Measurements from ENCODE around the gene ZNRF2.
"Not testable (repeated sequence)": the region's sequence is repeated elsewhere in the genome, so short reads cannot be mapped to it uniquely, and the experiment has no call there.

The ZNRF2 gene

GRCh38 chr7:30263090-30263710, 21.2 kb upstream of the ZNRF2 start:
- DNase-seq, result no peak

GRCh38 chr7:30264052-30264451, 20.3 kb upstream of the ZNRF2 start:
- DNase-seq, result no peak

- DNase-seq, result not testable (repeated sequence)
Observed at GRCh38 chr7:30265189-30265588, 19.2 kb upstream of the ZNRF2 start.

DNA sequence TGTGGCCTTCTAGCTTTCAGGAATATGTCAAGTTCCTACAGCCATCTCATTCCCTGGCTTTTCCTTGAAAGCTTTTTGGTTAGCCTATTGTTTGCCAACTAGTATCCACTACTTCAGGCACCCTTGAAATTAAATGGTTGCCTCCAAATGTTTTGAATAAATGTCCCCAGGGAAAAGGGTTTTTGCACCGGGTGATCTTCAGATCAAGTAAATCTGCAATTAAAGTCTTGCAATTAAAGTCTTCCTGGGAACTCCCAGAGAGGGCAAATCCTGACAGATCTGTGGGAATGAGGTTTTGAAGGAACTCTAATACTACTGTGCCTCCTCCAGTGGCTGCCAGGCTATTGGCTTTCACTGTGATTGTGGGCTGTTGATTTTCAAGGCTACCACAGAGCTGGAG, 17.7 kb upstream of the ZNRF2 start:
- DNase-seq, result no peak

- DNase-seq, result no peak
Observed at GRCh38 chr7:30268586-30268985, 15.8 kb upstream of the ZNRF2 start.

DNA sequence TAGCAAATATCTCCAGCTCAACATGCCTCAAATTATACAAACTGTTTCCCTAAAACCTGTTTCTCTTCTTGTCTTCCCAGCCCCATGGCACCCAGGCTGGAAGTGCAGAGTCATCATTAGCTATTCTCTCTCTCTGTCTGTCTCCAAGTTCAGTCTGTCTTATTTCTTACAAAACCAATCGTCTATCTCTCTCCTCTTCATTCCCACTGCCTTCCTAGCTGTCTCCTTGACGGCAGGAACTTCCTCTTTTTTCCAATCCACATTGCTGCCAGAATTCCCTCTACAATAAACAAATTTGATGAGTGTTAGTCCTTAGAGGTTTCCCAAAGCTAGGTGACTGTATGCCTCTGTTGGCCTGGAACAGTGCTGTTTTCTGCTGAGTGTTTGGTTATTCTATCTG, 14.9 kb upstream of the ZNRF2 start:
- no peak for DNase-seq

GRCh38 chr7:30270921-30271320, 13.5 kb upstream of the ZNRF2 start:
- DNase-seq, result no peak

- no peak for DNase-seq
Observed at GRCh38 chr7:30272126-30272525, 12.3 kb upstream of the ZNRF2 start.

DNA sequence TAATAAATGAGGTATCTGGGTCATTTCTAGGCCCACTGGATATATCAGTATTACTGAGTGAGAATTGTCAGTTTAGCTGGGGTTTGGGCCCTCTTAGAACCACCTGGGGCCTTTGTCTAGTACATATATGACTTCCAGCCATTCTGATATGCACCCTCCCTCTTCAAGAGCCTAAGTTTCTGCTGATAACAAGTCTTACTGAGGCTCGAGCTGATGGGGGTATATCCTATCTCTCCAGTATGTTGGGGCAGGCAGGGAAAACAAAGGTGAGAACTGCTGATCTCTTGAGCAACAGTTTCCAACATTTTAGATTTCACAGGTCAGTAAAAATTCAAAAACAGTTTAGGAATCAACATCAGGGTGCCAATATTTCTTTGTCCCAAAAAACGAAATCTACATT, 10.8 kb upstream of the ZNRF2 start:
- DNase-seq, result no peak

GRCh38 chr7:30274641-30275040, 9.8 kb upstream of the ZNRF2 start:
- no peak for DNase-seq

- peak; percentile 26 for DNase-seq
Observed at GRCh38 chr7:30276203-30276900, 8.0 kb upstream of the ZNRF2 start.

DNA sequence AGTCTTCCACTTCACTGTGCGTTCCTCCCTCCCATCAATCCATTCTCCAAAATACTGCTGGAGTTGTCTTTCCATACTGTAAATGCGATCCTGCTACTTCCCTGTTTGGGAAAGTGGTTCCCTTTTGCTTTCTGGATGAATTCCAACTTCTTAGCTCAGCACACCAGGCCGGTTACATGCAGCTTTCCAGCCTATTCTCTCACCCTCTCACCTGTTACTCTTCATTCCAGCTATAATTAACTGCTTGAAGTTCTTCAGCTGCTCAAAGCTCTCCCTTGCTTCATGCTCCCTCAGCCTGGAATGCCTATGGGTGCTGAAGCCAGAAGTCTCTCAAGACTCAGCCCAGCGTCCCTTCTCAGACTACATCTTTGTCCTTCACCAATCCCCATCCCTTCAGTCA, 6.0 kb upstream of the ZNRF2 start:
- DNase-seq, result peak; percentile 71

DNA sequence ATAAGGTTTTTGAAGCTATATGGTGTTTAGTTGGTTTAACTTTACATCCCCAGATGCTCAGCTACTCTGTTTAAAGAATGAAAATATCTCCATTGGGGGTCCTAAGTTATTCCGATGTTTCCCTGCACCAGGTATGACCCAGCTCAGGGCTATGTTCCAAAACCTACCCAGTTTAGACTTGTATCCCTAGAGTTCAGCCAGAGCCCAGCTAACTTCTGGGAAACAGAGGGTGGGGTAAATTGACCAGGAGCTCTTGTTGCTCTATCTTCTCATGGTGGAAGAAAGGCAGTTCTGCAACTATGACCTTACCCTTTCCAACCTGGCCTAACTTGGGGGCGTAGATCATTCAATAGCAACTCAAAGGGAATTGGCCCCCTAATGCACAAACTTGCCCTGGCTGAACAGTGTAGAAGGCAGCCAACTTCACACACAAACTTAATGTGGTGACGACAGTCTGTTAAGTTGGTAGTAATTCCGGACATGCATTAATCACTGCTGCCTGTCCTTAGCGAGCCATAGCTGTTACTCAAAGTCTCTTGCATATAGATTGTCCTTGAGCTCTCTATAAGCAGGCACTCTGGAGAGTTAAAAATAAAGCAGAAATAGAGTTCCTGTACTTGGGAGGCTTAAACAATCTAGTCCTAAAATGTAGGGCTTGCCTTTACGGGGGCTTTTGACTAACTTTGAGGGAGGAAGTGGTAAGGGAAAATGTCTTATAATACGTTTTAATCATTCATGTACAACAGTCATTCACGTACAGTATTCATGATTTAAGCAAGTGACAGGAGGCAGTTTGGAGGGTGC, 5.3 kb upstream of the ZNRF2 start:
- DNase-seq, result no peak

DNA sequence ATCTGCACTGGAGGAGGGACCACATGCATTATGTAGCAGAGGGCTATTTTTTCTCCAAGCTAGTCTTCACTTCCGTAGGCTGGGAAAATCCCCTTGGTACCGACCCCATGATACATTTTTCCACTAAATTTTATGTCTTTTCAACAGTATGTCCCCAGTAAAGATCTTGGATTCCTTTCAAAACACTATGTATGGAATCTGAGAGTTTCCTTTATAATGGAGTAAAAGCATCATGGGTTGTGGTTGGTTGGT, 4.8 kb upstream of the ZNRF2 start:
- no peak for DNase-seq

DNA sequence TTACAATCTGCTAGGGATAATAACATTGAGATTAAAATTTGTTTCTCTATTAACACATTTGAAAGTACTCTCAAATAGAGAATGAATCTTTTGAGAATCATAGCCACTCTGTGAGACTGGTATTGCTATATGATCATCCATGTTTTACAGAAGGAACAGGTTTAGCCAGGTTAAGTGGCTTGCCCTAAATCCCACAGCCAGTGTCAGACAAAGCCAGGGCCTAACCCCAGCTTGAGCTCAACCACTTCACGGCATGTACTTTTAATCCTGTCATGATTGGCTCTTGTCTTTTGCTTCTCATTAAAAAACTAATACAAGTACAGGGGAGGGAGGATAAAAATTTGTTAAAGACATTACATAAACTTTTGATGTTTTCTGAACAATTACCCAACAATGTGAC, 3.8 kb upstream of the ZNRF2 start:
- DNase-seq, result no peak

DNA sequence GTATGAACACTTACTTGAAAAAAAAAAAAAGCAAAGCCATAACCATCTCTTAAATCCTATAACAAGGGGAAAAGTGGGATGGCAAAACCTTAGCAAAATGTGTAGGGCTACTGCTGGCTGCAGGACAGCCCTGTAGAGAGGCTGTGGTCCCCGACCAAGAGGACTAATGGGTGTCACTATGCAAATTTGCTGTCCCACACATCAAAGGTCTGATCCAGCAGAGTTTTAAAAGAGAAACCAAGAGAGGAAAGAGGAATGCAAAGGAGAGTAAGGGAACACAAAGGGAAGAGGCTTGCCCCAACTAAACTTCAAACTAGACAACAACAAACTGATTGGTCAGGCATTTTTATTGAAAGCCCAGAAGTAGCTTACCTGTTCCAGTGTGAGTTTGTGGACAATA, 3.1 kb upstream of the ZNRF2 start:
- no peak for DNase-seq

GRCh38 chr7:30281791-30282190, 2.6 kb upstream of the ZNRF2 start:
- DNase-seq, result no peak

DNA sequence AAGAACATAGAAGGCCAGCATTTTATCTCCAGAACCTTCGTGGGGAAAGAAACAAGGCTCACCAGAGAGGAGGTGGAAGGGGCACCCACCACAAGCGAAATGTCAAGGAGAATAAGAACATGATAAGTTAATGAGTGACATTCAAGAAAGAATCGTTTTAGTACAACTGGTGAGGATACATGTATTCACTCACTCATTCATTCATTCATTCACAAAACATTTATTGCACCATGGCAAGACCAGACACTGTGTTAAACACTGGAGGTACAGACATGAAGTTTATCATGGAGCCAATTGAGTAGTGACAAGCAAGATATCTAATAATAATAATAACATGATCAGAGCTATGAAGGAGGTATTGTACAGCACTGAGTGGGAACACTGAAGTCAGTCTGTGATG, 1.7 kb upstream of the ZNRF2 start:
- no peak for DNase-seq

DNA sequence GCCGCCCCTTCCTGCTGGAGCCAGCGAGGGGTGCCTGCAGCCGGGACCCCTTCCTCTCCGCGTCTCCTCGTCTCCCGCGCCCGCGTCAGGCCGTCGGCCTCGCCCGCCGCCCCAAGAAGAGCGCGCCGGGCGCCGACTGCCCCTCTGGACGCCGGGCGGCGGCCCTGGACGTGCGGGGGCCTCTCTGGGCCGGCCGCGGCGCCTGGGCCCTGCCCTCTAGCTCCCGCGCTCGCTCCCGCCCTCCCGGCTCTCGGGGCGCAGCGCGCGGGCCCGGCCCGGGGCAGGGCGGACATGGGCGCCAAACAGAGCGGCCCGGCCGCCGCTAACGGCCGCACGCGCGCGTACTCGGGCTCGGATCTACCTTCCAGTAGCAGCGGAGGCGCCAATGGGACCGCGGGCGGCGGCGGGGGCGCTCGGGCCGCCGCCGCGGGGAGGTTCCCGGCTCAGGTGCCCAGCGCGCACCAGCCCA, 704 bp downstream of the ZNRF2 start:
- peak; percentile 44 for DNase-seq

DNA sequence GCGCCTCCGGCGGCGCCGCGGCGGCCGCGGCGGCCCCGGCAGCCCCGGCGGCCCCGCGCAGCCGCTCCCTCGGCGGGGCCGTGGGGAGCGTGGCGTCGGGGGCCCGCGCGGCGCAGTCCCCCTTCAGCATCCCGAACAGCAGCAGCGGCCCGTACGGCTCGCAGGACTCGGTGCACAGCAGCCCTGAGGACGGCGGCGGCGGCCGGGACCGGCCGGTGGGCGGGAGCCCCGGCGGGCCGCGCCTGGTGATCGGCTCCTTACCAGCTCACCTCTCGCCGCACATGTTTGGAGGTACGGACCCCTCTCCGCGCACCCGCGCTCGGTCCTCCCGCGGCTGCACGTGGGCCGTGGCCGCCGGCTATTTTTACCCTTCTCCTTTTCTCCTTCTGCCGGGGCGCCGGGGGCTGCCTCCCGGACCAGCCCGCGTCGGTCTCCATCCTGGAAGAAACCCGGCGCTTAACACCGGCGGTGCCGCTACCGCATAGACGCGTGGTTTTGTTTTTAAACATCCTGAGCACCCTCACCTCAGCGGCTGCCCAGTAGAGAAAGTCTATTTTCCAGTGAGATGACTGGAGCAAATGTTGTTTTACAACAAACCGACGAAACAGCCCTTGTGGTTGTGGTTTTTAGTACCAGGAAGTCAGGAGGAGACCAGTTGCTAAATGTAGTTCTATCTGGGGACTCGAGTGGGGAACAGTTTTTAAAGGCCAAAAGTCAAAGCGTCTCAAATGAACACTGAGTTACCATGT, 1.3 kb downstream of the ZNRF2 start:
- DNase-seq, result peak; percentile 19

DNA sequence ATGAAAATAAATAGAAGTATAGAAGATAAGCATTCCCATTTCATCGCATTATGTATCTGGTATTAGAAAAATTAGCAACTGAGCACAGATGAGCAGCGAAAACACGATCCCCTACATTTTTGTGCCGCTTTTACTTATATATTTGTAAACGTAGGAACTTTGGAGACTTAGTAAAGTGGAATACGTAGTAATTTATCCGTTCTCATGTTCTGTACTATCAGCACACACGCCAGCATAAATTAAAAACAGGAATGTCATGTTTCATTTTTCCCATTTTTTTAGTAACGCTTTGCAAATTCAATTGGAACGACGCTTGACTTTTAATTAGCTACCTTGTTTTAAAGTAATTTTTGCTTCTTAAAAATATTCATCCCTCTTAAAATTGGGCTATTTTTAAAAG, 2.4 kb downstream of the ZNRF2 start:
- DNase-seq, result no peak

DNA sequence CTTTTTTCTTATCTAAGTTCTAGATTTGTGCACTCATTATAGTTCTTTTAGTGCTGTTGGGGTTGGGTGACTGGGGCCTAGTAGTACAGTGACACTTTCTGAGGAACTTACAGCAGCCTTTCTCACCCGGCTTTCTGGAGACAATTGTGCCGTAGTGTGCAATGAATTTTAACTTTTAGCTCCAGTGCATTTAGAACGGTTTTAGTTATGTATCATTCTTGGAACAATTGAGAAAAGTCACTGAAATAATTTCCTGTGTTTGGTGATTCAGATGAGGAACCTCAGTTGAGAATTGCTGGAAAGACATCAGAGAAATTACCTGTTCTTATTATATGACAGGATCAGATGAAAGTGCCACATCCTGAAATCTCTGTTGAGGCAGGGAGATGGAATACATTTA, 3.2 kb downstream of the ZNRF2 start:
- not testable (repeated sequence) for DNase-seq

- not testable (repeated sequence) for DNase-seq
Observed at GRCh38 chr7:30289634-30290033, 5.2 kb downstream of the ZNRF2 start.

GRCh38 chr7:30290317-30290716, 5.9 kb downstream of the ZNRF2 start:
- not testable (repeated sequence) for DNase-seq
